Measurements from ENCODE around the gene BLACAT1. TPM values are rescaled to one million over a fixed set of nuclear protein-coding genes. Genes with fewer than 3 reads are reported as not detected.

BLACAT1 gene
- total and polyA plus RNA-seq, 10 donors, result 0.02 to 0.51 (median 0.24) TPM; not detected in 4

GRCh38 chr1:205444300-205444930 is 11.4 kb downstream of the BLACAT1 start:
- H3K27ac ChIP-seq, result no peak overlapping the region
- 63 to 72% (median 69%) methylated on average over 10 of the region's 10 CpGs for WGBS, 5 donors
- H3K9me3 ChIP-seq, result no peaks in the 10 kb centered on the region
- H3K36me3 ChIP-seq, result no peaks in the 10 kb centered on the region
- peaks cover 0 to 42% (median 0%) of the 10 kb centered on the region in 7 donors for H3K27me3 ChIP-seq (replicated peaks in 1 of 7)
- peaks cover 11 to 49% (median 31%) of the 10 kb centered on the region in 6 donors for H3K4me1 ChIP-seq
- DNase-seq, result no peak
- intact Hi-C loops (cut with DNase I; ENCODE audit: low total_unique reads), result no loop called here
- H3K4me3 ChIP-seq, result no peak overlapping the region
- TF ChIP-seq POLR2AphosphoS5 (IDR thresholded peaks at IDR 0.05) (no peak), POLR2A (IDR thresholded peaks at IDR 0.05) (no peak), CTCF (IDR thresholded peaks at IDR 0.05 in 8 of 11, conservative IDR thresholded peaks at IDR 0.05 in 3 of 11) (no peak)

GRCh38 chr1:205443585-205444299 is 12.1 kb downstream of the BLACAT1 start:
- Histone ChIP-seq H3K27me3 (replicated peaks in 1 of 7) (peaks cover 0 to 42% (median 0%) of the 10 kb centered on the region in 7 donors), H3K9me3 (no peaks in the 10 kb centered on the region), H3K4me1 (peaks cover 12 to 50% (median 34%) of the 10 kb centered on the region in 6 donors), H3K27ac (no peak overlapping the region), H3K4me3 (no peak overlapping the region), H3K36me3 (no peaks in the 10 kb centered on the region)
- 78 to 91% (median 85%) methylated on average over 7 of the region's 7 CpGs for WGBS, 5 donors
- no peak for TF ChIP-seq POLR2AphosphoS5 (IDR thresholded peaks at IDR 0.05)
- no peak for TF ChIP-seq CTCF (IDR thresholded peaks at IDR 0.05 in 8 of 11, conservative IDR thresholded peaks at IDR 0.05 in 3 of 11)
- no peak for TF ChIP-seq POLR2A (IDR thresholded peaks at IDR 0.05)
- intact Hi-C loops (cut with DNase I; ENCODE audit: low total_unique reads), result no loop called here
- DNase-seq, result no peak

- peak overlapping the region in 1 of 8 donors; percentile 86 for H3K27ac ChIP-seq
These were observed 13.7 kb downstream of the BLACAT1 start for GRCh38 chr1:205442051-205442725.

More at GRCh38 chr1:205442051-205442725, 13.7 kb downstream of the BLACAT1 start:
- Histone ChIP-seq H3K27me3 (replicated peaks in 1 of 7) (peaks cover 0 to 34% (median 0%) of the 10 kb centered on the region in 7 donors), H3K4me1 (peaks cover 8 to 51% (median 36%) of the 10 kb centered on the region in 6 donors), H3K4me3 (no peak overlapping the region), H3K9me3 (no peaks in the 10 kb centered on the region), H3K36me3 (no peaks in the 10 kb centered on the region)
- 74 to 86% (median 80%) methylated on average over 11 to 12 of the region's 12 CpGs for WGBS, 5 donors
- intact Hi-C loops (cut with DNase I; ENCODE audit: low total_unique reads), result no loop called here
- TF ChIP-seq POLR2A (IDR thresholded peaks at IDR 0.05) (no peak), POLR2AphosphoS5 (IDR thresholded peaks at IDR 0.05) (no peak), CTCF (IDR thresholded peaks at IDR 0.05 in 8 of 11, conservative IDR thresholded peaks at IDR 0.05 in 3 of 11) (no peak)
- DNase-seq, result peak; percentile 61

Data from spleen (tissue), 11 donors.